HEK293 (cell line): Measurements from ENCODE around the gene ERBB4.

Source experiments
- CTCF ChIP-seq: fragments of 450-650 bp; formaldehyde crosslinking; IDR thresholded peaks from 2 replicates; pipeline ENCODE4 v1.5.1; 2016; ENCODE audit warnings: missing biosample characterization, missing genetic modification characterization
- MYNN ChIP-seq: fragments of 450-650 bp; formaldehyde crosslinking; IDR thresholded peaks from 2 replicates; pipeline ENCODE4 v1.5.1; 2016; ENCODE audit warnings: missing biosample characterization, missing genetic modification characterization, borderline replicate concordance
- PBX3 ChIP-seq: sonication (generic); formaldehyde crosslinking; IDR thresholded peaks from 2 replicates; pipeline ENCODE4 v1.8.1; 2022; ENCODE audit warnings: mild to moderate bottlenecking, moderate library complexity, missing genetic modification reagents
- ZBTB10 ChIP-seq: fragments of 450-650 bp; formaldehyde crosslinking; IDR thresholded peaks from 2 replicates; pipeline ENCODE4 v1.5.1; 2016; ENCODE audit warnings: missing biosample characterization, missing genetic modification characterization
- ZNF16 ChIP-seq: fragments of 450-650 bp; formaldehyde crosslinking; IDR thresholded peaks from 2 replicates; pipeline ENCODE4 v1.5.1; 2016; ENCODE audit warnings: low read depth, missing biosample characterization, missing genetic modification characterization
- ZNF174 ChIP-seq: fragments of 450-650 bp; formaldehyde crosslinking; IDR thresholded peaks from 2 replicates; pipeline ENCODE4 v1.5.0; 2017; ENCODE audit warnings: missing biosample characterization, mild to moderate bottlenecking, missing genetic modification characterization
- ZNF184 ChIP-seq: fragments of 450-650 bp; IDR thresholded peaks from 2 replicates; pipeline ENCODE4 v1.5.1; 2018; ENCODE audit warnings: missing biosample characterization, mild to moderate bottlenecking, missing genetic modification characterization
- ZNF239 ChIP-seq: fragments of 450-650 bp; formaldehyde crosslinking; IDR thresholded peaks from 2 replicates; pipeline ENCODE4 v1.5.1; 2016; ENCODE audit warnings: missing biosample characterization, missing genetic modification characterization
- ZNF37A ChIP-seq: fragments of 450-650 bp; IDR thresholded peaks from 2 replicates; pipeline ENCODE4 v1.5.1; 2018; ENCODE audit warnings: missing biosample characterization, missing genetic modification characterization
- ZNF561 ChIP-seq: fragments of 450-650 bp; IDR thresholded peaks from 2 replicates; pipeline ENCODE4 v1.5.1; 2018; ENCODE audit warnings: missing biosample characterization, missing genetic modification characterization, borderline replicate concordance
- ZNF626 ChIP-seq: fragments of 450-650 bp; sonication (Bioruptor Pico); formaldehyde crosslinking; IDR thresholded peaks from 2 replicates; pipeline ENCODE4 v1.5.1; 2018; ENCODE audit warnings: missing biosample characterization, missing genetic modification characterization, inconsistent platforms
- ZNF707 ChIP-seq: fragments of 450-650 bp; formaldehyde crosslinking; IDR thresholded peaks from 2 replicates; pipeline ENCODE4 v1.5.1; 2016; ENCODE audit warnings: missing biosample characterization, missing genetic modification characterization

GRCh38 chr2:212427638-212428037 is 111.0 kb downstream of the ERBB4 start:
- TF ChIP-seq ZNF239 (tag by site-specific recombination) (no peak), MYNN (tag by site-specific recombination) (no peak), ZNF184 (tag by site-specific recombination) (no peak), CTCF (tag by site-specific recombination) (no peak), ZNF626 (tag by site-specific recombination) (no peak), ZNF174 (tag by site-specific recombination) (no peak), ZBTB10 (no peak), ZNF16 (no peak), ZNF37A (tag by site-specific recombination) (no peak), ZNF561 (no peak), PBX3 (CRISPR knock-in tag) (no peak), ZNF707 (tag by site-specific recombination) (no peak)
